WTC11 (cell line): ENCODE measurements around the gene PAFAH2. TPM values are rescaled to one million over a fixed set of nuclear protein-coding genes. Genes with fewer than 3 reads are reported as not detected.

ENCODE experiments used
- ATAC-seq: fragments of 200-7000 bp; cut with Tn5 transposase; 2 replicates; pipeline ENCODE4 v1.10.0; 2021; ENCODE audit warnings: mild to moderate bottlenecking, moderate library complexity
- CTCF ChIA-PET: fragments of 300-600 bp; sonication (Branson Sonifier 250); formaldehyde crosslinking; loops from one replicate; lab custom pipeline; 2021; ENCODE audit warnings: antibody characterized with exemption; lab: Charles Lee
- POLR2A ChIA-PET: fragments of 350-600 bp; sonication (Branson Sonifier 250); formaldehyde crosslinking; loops from one replicate; lab custom pipeline; 2021; ENCODE audit warnings: antibody characterized with exemption; lab: Charles Lee
- DNase-seq: peaks from one replicate; pipeline ENCODE4 v3.0.0; 2021; ENCODE audit warnings: low spot score
- H3K27ac Mint-ChIP-seq: 2 replicates; pipeline ENCODE4 v1.8.0; 2021; ENCODE audit warnings: mixed read lengths
- H3K27me3 Mint-ChIP-seq: 2 replicates; pipeline ENCODE4 v1.8.0; 2021; ENCODE audit warnings: low read depth, mild to moderate bottlenecking, moderate library complexity, mixed read lengths
- H3K36me3 Mint-ChIP-seq: 2 replicates; pipeline ENCODE4 v1.8.0; 2021; ENCODE audit warnings: mixed read lengths
- H3K4me1 Mint-ChIP-seq: 2 replicates; pipeline ENCODE4 v1.8.0; 2022; ENCODE audit warnings: mixed read lengths
- H3K4me3 Mint-ChIP-seq: 2 replicates; pipeline ENCODE4 v1.8.0; 2021; ENCODE audit warnings: mild to moderate bottlenecking, moderate library complexity, mixed read lengths
- H3K9me3 Mint-ChIP-seq: 2 replicates; pipeline ENCODE4 v1.8.0; 2021; ENCODE audit warnings: mixed read lengths
- ATF2 ChIP-seq: sonication (generic); formaldehyde crosslinking; IDR thresholded peaks from 2 replicates; pipeline ENCODE4 v1.8.1; 2022; ENCODE audit warnings: low read depth, missing genetic modification reagents, borderline replicate concordance
- CREB1 ChIP-seq: sonication (generic); formaldehyde crosslinking; IDR thresholded peaks from 2 replicates; pipeline ENCODE4 v1.8.0; 2023; ENCODE audit warnings: mild to moderate bottlenecking, missing genetic modification reagents
- EMX1 ChIP-seq: fragments of 250-450 bp; sonication (Bioruptor Pico); IDR thresholded peaks from 2 replicates; pipeline ENCODE4 v1.8.0; 2021; ENCODE audit warnings: mild to moderate bottlenecking
- FOXK1 ChIP-seq: sonication (generic); formaldehyde crosslinking; IDR thresholded peaks from 2 replicates; pipeline ENCODE4 v1.8.0; 2022; ENCODE audit warnings: mild to moderate bottlenecking, moderate library complexity, missing genetic modification reagents
- GABPB1 ChIP-seq: sonication (generic); formaldehyde crosslinking; IDR thresholded peaks from 2 replicates; pipeline ENCODE4 v1.8.1; 2023; ENCODE audit warnings: mild to moderate bottlenecking, missing genetic modification reagents
- GTF2I ChIP-seq: fragments of 250-450 bp; sonication (Bioruptor Pico); conservative IDR thresholded peaks from 2 replicates; pipeline ENCODE4 v1.4.0; 2021; ENCODE audit warnings: mild to moderate bottlenecking
- JAZF1 ChIP-seq: fragments of 250-450 bp; sonication (Bioruptor Pico); IDR thresholded peaks from 2 replicates; pipeline ENCODE4 v1.9.0; 2021; ENCODE audit warnings: moderate library complexity, mild to moderate bottlenecking, inconsistent platforms
- NFYB ChIP-seq: sonication (generic); formaldehyde crosslinking; conservative IDR thresholded peaks from 2 replicates; pipeline ENCODE4 v1.8.0; 2022; ENCODE audit warnings: low read depth, missing genetic modification reagents
- NR2C2 ChIP-seq: sonication (generic); formaldehyde crosslinking; IDR thresholded peaks from 2 replicates; pipeline ENCODE4 v1.8.0; 2022; ENCODE audit warnings: mild to moderate bottlenecking, missing genetic modification reagents
- RORB ChIP-seq: fragments of 250-450 bp; sonication (Bioruptor Pico); IDR thresholded peaks from 2 replicates; pipeline ENCODE4 v1.9.0; 2021; ENCODE audit warnings: mild to moderate bottlenecking
- SOX15 ChIP-seq: fragments of 250-450 bp; sonication (Bioruptor Pico); IDR thresholded peaks from 2 replicates; pipeline ENCODE4 v1.9.0; 2021; ENCODE audit warnings: mild to moderate bottlenecking
- ZNF138 ChIP-seq: sonication (generic); formaldehyde crosslinking; conservative IDR thresholded peaks from 2 replicates; pipeline ENCODE4 v1.8.1; 2022; ENCODE audit warnings: mild to moderate bottlenecking, moderate library complexity, missing genetic modification reagents
- ZNF232 ChIP-seq: sonication (generic); formaldehyde crosslinking; IDR thresholded peaks from 2 replicates; pipeline ENCODE4 v1.8.0; 2022; ENCODE audit warnings: mild to moderate bottlenecking, missing genetic modification reagents
- ZNF263 ChIP-seq: sonication (generic); formaldehyde crosslinking; IDR thresholded peaks from 2 replicates; pipeline ENCODE4 v1.8.1; 2022; ENCODE audit warnings: low read depth, mild to moderate bottlenecking, moderate library complexity, missing genetic modification reagents
- ZNF396 ChIP-seq: fragments of 250-450 bp; sonication (Bioruptor Pico); IDR thresholded peaks from 2 replicates; pipeline ENCODE4 v1.8.0; 2021; ENCODE audit warnings: mild to moderate bottlenecking, moderate library complexity, borderline replicate concordance
- ZNF416 ChIP-seq: fragments of 250-450 bp; sonication (Bioruptor Pico); IDR thresholded peaks from 2 replicates; pipeline ENCODE4 v1.9.0; 2021; ENCODE audit warnings: mild to moderate bottlenecking, inconsistent platforms
- total RNA-seq: library from RNA; stranded (reverse); gene quantifications from 3 replicates; pipeline ENCODE4 v1.2.3, GENCODE V29; 2021
- TF ChIP-seq, protein P1 (sequence below): sonication (generic); formaldehyde crosslinking; IDR thresholded peaks from 2 replicates; pipeline ENCODE4 v1.8.1; 2023; ENCODE audit warnings: mild to moderate bottlenecking, missing genetic modification reagents, borderline replicate concordance
- TF ChIP-seq, protein P2 (sequence below): sonication (generic); formaldehyde crosslinking; IDR thresholded peaks from 2 replicates; pipeline ENCODE4 v1.8.0; 2023; ENCODE audit warnings: missing genetic modification reagents
- TF ChIP-seq, protein P3 (sequence below): sonication (generic); formaldehyde crosslinking; IDR thresholded peaks from 2 replicates; pipeline ENCODE4 v1.8.0; 2022; ENCODE audit warnings: mild to moderate bottlenecking, missing genetic modification reagents
- TF ChIP-seq, protein P4 (sequence below): fragments of 250-450 bp; sonication (Bioruptor Pico); conservative IDR thresholded peaks from 2 replicates; pipeline ENCODE4 v1.9.0; 2021; ENCODE audit warnings: mild to moderate bottlenecking

Gene PAFAH2
- total RNA-seq, 1 experiment from 2014 or later: 11.5 TPM

DNA sequence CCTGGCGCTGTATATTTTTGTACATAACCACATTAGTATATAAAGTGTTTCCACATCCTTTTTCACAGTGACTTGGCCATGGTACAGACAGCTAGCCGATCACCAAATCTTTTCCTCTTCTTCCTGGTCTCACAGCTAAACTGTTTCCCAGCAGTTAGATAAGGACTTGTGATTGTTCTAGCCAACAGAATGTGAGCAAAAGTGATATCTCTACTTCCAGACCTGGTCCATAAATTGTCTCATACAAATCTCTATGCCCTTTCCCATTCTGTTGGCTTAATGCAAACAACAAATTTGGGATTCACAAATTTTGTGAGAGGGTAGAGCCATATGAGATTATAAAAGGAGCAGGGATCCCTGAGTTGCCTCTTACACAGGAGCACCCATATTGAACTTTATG, 19.5 kb downstream of the PAFAH2 start (continued):
- TF ChIP-seq, protein P1, sequence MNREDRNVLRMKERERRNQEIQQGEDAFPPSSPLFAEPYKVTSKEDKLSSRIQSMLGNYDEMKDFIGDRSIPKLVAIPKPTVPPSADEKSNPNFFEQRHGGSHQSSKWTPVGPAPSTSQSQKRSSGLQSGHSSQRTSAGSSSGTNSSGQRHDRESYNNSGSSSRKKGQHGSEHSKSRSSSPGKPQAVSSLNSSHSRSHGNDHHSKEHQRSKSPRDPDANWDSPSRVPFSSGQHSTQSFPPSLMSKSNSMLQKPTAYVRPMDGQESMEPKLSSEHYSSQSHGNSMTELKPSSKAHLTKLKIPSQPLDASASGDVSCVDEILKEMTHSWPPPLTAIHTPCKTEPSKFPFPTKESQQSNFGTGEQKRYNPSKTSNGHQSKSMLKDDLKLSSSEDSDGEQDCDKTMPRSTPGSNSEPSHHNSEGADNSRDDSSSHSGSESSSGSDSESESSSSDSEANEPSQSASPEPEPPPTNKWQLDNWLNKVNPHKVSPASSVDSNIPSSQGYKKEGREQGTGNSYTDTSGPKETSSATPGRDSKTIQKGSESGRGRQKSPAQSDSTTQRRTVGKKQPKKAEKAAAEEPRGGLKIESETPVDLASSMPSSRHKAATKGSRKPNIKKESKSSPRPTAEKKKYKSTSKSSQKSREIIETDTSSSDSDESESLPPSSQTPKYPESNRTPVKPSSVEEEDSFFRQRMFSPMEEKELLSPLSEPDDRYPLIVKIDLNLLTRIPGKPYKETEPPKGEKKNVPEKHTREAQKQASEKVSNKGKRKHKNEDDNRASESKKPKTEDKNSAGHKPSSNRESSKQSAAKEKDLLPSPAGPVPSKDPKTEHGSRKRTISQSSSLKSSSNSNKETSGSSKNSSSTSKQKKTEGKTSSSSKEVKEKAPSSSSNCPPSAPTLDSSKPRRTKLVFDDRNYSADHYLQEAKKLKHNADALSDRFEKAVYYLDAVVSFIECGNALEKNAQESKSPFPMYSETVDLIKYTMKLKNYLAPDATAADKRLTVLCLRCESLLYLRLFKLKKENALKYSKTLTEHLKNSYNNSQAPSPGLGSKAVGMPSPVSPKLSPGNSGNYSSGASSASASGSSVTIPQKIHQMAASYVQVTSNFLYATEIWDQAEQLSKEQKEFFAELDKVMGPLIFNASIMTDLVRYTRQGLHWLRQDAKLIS: no peak
- TF ChIP-seq ZNF263 (no peak), ZNF232 (CRISPR knock-in tag) (no peak), RORB (CRISPR knock-in tag) (no peak), GTF2I (CRISPR knock-in tag) (no peak)
- TF ChIP-seq, all 79 proteins: peak for 0

- Mint-ChIP-seq H3K27me3 (no peaks in the 10 kb centered on the region), H3K4me1 (no peaks in the 10 kb centered on the region), H3K4me3 (no peak overlapping the region), H3K36me3 (peaks cover 41% of the 10 kb centered on the region), H3K9me3 (no peaks in the 10 kb centered on the region), H3K27ac (no peak overlapping the region)
- TF ChIP-seq ZNF396 (CRISPR knock-in tag): no peak
- TF ChIP-seq ZNF416 (CRISPR knock-in tag): no peak
- TF ChIP-seq, protein P2, sequence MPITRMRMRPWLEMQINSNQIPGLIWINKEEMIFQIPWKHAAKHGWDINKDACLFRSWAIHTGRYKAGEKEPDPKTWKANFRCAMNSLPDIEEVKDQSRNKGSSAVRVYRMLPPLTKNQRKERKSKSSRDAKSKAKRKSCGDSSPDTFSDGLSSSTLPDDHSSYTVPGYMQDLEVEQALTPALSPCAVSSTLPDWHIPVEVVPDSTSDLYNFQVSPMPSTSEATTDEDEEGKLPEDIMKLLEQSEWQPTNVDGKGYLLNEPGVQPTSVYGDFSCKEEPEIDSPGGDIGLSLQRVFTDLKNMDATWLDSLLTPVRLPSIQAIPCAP (CRISPR knock-in tag): no peak
- TF ChIP-seq ZNF263: no peak
- no peak for TF ChIP-seq NFYB (CRISPR knock-in tag)
- POLR2A ChIA-PET: interaction anchor here (1.2 kb wide), 1 partner anchor 9 kb away, joined by 6 read pairs; no protein-coding TSS in a partner anchor
- CTCF ChIA-PET: interaction anchor here (0.6 to 1.4 kb wide), 2 partner anchors 82 to 126 kb away, joined by 3 to 5 read pairs; no protein-coding TSS in a partner anchor
- DNase-seq: no peak
- no peak for ATAC-seq
Measured at GRCh38 chr1:25977801-25978200, 20.1 kb downstream of the PAFAH2 start.

- peaks cover 31% of the 10 kb centered on the region for H3K36me3 Mint-ChIP-seq
- ChIA-PET POLR2A (no interaction called here), CTCF (interaction anchor here (1.0 kb wide), 1 partner anchor 78 kb away, joined by 3 read pairs; no protein-coding TSS in a partner anchor)
- peaks cover 8% of the 10 kb centered on the region for H3K4me1 Mint-ChIP-seq
- ATAC-seq (no peak), DNase-seq (no peak)
- no peaks in the 10 kb centered on the region for H3K9me3 Mint-ChIP-seq
- no peaks in the 10 kb centered on the region for H3K27me3 Mint-ChIP-seq
- no peak overlapping the region for H3K4me3 Mint-ChIP-seq
- H3K27ac Mint-ChIP-seq: no peak overlapping the region
- TF ChIP-seq CREB1 (CRISPR knock-in tag) (no peak), ATF2 (CRISPR knock-in tag) (no peak), NR2C2 (no peak), FOXK1 (CRISPR knock-in tag) (no peak), GABPB1 (CRISPR knock-in tag) (no peak), ZNF138 (CRISPR knock-in tag) (no peak), EMX1 (no peak), JAZF1 (no peak), SOX15 (no peak)
- TF ChIP-seq, protein P1: no peak
- TF ChIP-seq, protein P3, sequence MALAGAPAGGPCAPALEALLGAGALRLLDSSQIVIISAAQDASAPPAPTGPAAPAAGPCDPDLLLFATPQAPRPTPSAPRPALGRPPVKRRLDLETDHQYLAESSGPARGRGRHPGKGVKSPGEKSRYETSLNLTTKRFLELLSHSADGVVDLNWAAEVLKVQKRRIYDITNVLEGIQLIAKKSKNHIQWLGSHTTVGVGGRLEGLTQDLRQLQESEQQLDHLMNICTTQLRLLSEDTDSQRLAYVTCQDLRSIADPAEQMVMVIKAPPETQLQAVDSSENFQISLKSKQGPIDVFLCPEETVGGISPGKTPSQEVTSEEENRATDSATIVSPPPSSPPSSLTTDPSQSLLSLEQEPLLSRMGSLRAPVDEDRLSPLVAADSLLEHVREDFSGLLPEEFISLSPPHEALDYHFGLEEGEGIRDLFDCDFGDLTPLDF (CRISPR knock-in tag): no peak
- TF ChIP-seq, protein P4, sequence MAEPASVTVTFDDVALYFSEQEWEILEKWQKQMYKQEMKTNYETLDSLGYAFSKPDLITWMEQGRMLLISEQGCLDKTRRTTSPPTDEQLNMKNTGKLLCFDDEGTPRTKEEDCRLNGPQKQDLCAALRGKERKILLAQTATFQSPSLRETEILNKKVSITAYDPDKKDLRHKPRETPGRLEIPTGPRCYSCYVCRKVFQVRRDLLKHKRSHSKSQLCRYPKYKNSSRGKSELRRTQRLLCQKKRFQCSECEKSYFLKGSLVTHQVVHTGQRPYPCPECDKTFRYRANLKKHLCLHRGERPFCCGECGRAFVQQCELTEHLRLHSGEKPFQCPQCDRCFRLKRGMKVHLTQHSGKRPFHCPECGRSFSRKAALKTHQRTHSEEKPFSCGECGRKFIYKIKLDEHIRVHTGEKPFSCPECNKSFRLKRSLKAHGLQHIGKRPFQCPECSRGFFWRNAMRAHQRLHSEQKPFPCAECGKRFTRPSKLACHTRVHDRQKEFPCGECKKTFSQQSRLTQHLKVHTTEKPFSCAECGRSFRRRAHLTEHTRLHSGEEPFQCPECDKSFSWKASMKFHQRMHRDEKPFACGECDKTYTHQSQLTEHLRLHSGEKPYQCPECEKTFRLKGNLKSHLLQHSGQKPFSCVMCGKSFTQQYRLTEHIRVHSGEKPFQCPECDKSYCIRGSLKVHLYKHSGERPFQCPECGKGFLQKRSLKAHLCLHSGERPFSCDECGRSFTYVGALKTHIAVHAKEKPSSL (CRISPR knock-in tag): no peak
Measured at GRCh38 chr1:25973610-25974321, 24.1 kb downstream of the PAFAH2 start.
